Esophagus muscularis mucosa (tissue), 4 donors: ENCODE results near the gene FAM3A. TPM values are rescaled to one million over a fixed set of nuclear protein-coding genes. Genes with fewer than 3 reads are reported as not detected.

Experiments
- DNase-seq: peaks from one replicate; pipeline ENCODE4 v3.0.0-alpha.2; 2017; ENCODE audit errors: extremely low spot score
- H3K27ac ChIP-seq, 4 donors: fragments of 200-600 bp; sonication (generic); replicated peaks in 1 of 4; 1 replicate in 3 of 4; 2 replicates in 1 of 4; pipeline ENCODE4 v1.5.1; 2016 to 2019; ENCODE audit warnings: mild to moderate bottlenecking in 1 of 4
- H3K27me3 ChIP-seq, 4 donors: fragments of 200-600 bp; sonication (generic); one replicate each; pipeline versions ENCODE4 v1.5.1 to v1.6.0; 2016 to 2019
- H3K36me3 ChIP-seq, 4 donors: fragments of 200-600 bp; sonication (generic); one replicate each; pipeline ENCODE4 v1.5.1; 2016 to 2019
- H3K4me1 ChIP-seq, 4 donors: fragments of 200-600 bp; sonication (generic); one replicate each; pipeline ENCODE4 v1.5.1; 2016 to 2019
- H3K4me3 ChIP-seq, 4 donors: fragments of 200-600 bp; sonication (generic); 1 replicate in 2 of 4; 2 replicates in 2 of 4; pipeline ENCODE4 v1.5.1; 2016 to 2019; ENCODE audit warnings: mild to moderate bottlenecking in 4 of 4, moderate library complexity in 1 of 4
- H3K9me3 ChIP-seq, 4 donors: fragments of 200-600 bp; sonication (generic); 1 replicate in 3 of 4; 2 replicates in 1 of 4; pipeline ENCODE4 v1.5.1; 2016 to 2019
- CTCF ChIP-seq, 3 experiments: fragments of 200-600 bp in 2 of 3; fragments of 450-650 bp in 1 of 3; sonication (generic) in 2 of 3; IDR thresholded peaks; one replicate each; pipeline ENCODE4 v1.5.1; 2017 to 2019; ENCODE audit warnings: antibody characterized with exemption in 3 of 3, mild to moderate bottlenecking in 2 of 3, moderate library complexity in 1 of 3
- EP300 ChIP-seq: sonication (generic); formaldehyde crosslinking; IDR thresholded peaks from one replicate; pipeline ENCODE4 v1.6.1; 2017; ENCODE audit warnings: antibody characterized with exemption
- POLR2A ChIP-seq: fragments of 450-650 bp; IDR thresholded peaks from one replicate; pipeline ENCODE4 v1.6.1; 2017; ENCODE audit warnings: antibody characterized with exemption, moderate library complexity, mild to moderate bottlenecking, low read depth
- POLR2AphosphoS5 ChIP-seq, 2 donors: sonication (generic); formaldehyde crosslinking; IDR thresholded peaks; one replicate each; pipeline ENCODE4 v1.6.1; 2017; ENCODE audit warnings: antibody characterized with exemption in 2 of 2
- WGBS: methylation state at CpG from one replicate; pipeline ENCODE4 v1.1.5; 2018; 5-methylcytosine and 5-hydroxymethylcytosine counted together
- intact Hi-C: fragments of 100-400 bp; cut with DNase I; formaldehyde crosslinking; loops from one replicate; pipeline ENCODE4 v1.15.1; 2023
- total RNA-seq, 4 donors: library from RNA; depleted of rRNA; stranded (reverse); fragments of >200 nt; gene quantifications; one replicate each; pipeline versions ENCODE4 v1.1.0 to v1.2.1, GENCODE V29; 2016

FAM3A gene
- total RNA-seq, 4 donors from 2014 or later, result 34.9 to 49.4 (median 40.4) TPM

- H3K4me3 ChIP-seq, result peak within 1 kb of the TSS; percentile 63 to 81 (median 68)
- TF ChIP-seq POLR2AphosphoS5 (IDR thresholded peaks at IDR 0.05) (peak; percentile 90 to 93), POLR2A (peak; percentile 14), CTCF (IDR thresholded peaks at IDR 0.05) (no peak), EP300 (no peak)
- peak within 1 kb of the TSS; percentile 88 to 97 (median 94) for H3K27ac ChIP-seq
- intact Hi-C loops, result no loop called here
- peaks cover 0 to 16% (median 11%) of the 10 kb centered on the region in 4 donors for H3K36me3 ChIP-seq
- 30% methylated on average over 13 of the region's 71 CpGs for WGBS
- no peaks in the 10 kb centered on the region for H3K9me3 ChIP-seq
- peak; percentile 97 for DNase-seq
- no peaks in the 10 kb centered on the region for H3K27me3 ChIP-seq
- peaks cover 12 to 35% (median 32%) of the 10 kb centered on the region in 4 donors for H3K4me1 ChIP-seq
These were observed 25.5 kb downstream of the FAM3A start, which contains the start of gene SLC10A3 for GRCh38 chrX:154490414-154491083. TSS of gene SLC10A3 (minus strand) at chrX:154490629. CDS start at chrX:154488940, 1,689 bp downstream.

- intact Hi-C loops, result no loop called here
- no peaks in the 10 kb centered on the region for H3K9me3 ChIP-seq
- H3K27me3 ChIP-seq, result no peaks in the 10 kb centered on the region
- WGBS, result 56% methylated on average over 6 of the region's 19 CpGs
- no peak for DNase-seq
- peaks cover 17 to 40% (median 37%) of the 10 kb centered on the region in 4 donors for H3K4me1 ChIP-seq
- H3K4me3 ChIP-seq, result peak overlapping the region; percentile 63 to 81 (median 68)
- TF ChIP-seq POLR2AphosphoS5 (IDR thresholded peaks at IDR 0.05) (no peak), CTCF (IDR thresholded peaks at IDR 0.05) (no peak), POLR2A (no peak), EP300 (no peak)
- peaks cover 0 to 20% (median 13%) of the 10 kb centered on the region in 4 donors for H3K36me3 ChIP-seq
- H3K27ac ChIP-seq, result peak overlapping the region; percentile 88 to 97 (median 94)
These were observed 26.0 kb downstream of the FAM3A start for GRCh38 chrX:154490021-154490413.

- DNase-seq, result no peak
- Histone ChIP-seq H3K27ac (peak overlapping the region; percentile 88 to 97 (median 94)), H3K27me3 (no peaks in the 10 kb centered on the region), H3K4me3 (peak overlapping the region; percentile 63 to 81 (median 68)), H3K36me3 (peaks cover 0 to 29% (median 21%) of the 10 kb centered on the region in 4 donors), H3K4me1 (peaks cover 21 to 49% (median 45%) of the 10 kb centered on the region in 4 donors), H3K9me3 (no peaks in the 10 kb centered on the region)
- TF ChIP-seq CTCF (IDR thresholded peaks at IDR 0.05), result no peak
- TF ChIP-seq EP300, result no peak
- intact Hi-C loops, result loop anchor here (5.0 kb wide), 2 partner anchors 38 to 52 kb away; partner anchors contain the start of gene GDI1
- WGBS, result 72% methylated on average over 2 of the region's 4 CpGs
These were observed 26.9 kb downstream of the FAM3A start for GRCh38 chrX:154489182-154489581.

- DNase-seq, result no peak
- H3K4me1 ChIP-seq, result peaks cover 23 to 50% (median 48%) of the 10 kb centered on the region in 4 donors
- intact Hi-C loops, result loop anchor here (5.0 kb wide), 2 partner anchors 39 to 51 kb away; partner anchors contain the start of gene GDI1
- 88% methylated on average over 15 of the region's 20 CpGs for WGBS
- no peaks in the 10 kb centered on the region for H3K27me3 ChIP-seq
- TF ChIP-seq POLR2AphosphoS5 (IDR thresholded peaks at IDR 0.05) (no peak), POLR2A (no peak), EP300 (no peak), CTCF (IDR thresholded peaks at IDR 0.05) (no peak)
- H3K36me3 ChIP-seq, result peaks cover 0 to 29% (median 24%) of the 10 kb centered on the region in 4 donors
- H3K4me3 ChIP-seq, result no peak overlapping the region
- no peaks in the 10 kb centered on the region for H3K9me3 ChIP-seq
- H3K27ac ChIP-seq, result peak overlapping the region in 2 of 4 donors; percentile 88 to 95
These were observed 27.5 kb downstream of the FAM3A start for GRCh38 chrX:154488336-154489075.
